ACC112 (cell line): ENCODE results near the gene TRPC5OS.

Experiments used
- H2AFZ ChIP-seq: fragments of 200-600 bp; sonication (generic); one replicate; pipeline ENCODE4 v1.6.0; 2017; ENCODE audit warnings: antibody characterized with exemption, low read length; ENCODE audit not compliant: unreplicated experiment
- H3K27ac ChIP-seq: fragments of 200-600 bp; sonication (generic); 2 replicates; pipeline ENCODE4 v1.5.1; 2014; ENCODE audit warnings: low read depth, mild to moderate bottlenecking, antibody characterized with exemption, low read length, moderate library complexity
- H3K27me3 ChIP-seq: fragments of 200-600 bp; sonication (generic); 2 replicates; pipeline ENCODE4 v1.6.1; 2014; ENCODE audit warnings: mild to moderate bottlenecking, antibody characterized with exemption, low read length, moderate library complexity, mixed read lengths; ENCODE audit not compliant: insufficient read depth
- H3K36me3 ChIP-seq: fragments of 200-600 bp; sonication (generic); 2 replicates; pipeline ENCODE4 v1.6.1; 2016; ENCODE audit warnings: mild to moderate bottlenecking, antibody characterized with exemption, low read length, moderate library complexity, mixed read lengths; ENCODE audit not compliant: insufficient read depth
- H3K4me1 ChIP-seq: fragments of 200-600 bp; sonication (generic); one replicate; pipeline ENCODE4 v1.6.1; 2016; ENCODE audit warnings: low read length, mixed read lengths; ENCODE audit not compliant: insufficient read depth, unreplicated experiment, control insufficient read depth
- H3K4me3 ChIP-seq: fragments of 200-600 bp; sonication (generic); 2 replicates; pipeline ENCODE4 v1.5.1; 2014; ENCODE audit warnings: mild to moderate bottlenecking, low read depth, low read length
- H3K79me2 ChIP-seq: fragments of 200-600 bp; sonication (generic); one replicate; pipeline ENCODE4 v1.6.0; 2016; ENCODE audit warnings: low read length; ENCODE audit not compliant: control insufficient read depth, unreplicated experiment, insufficient read depth

Gene TRPC5OS

DNA sequence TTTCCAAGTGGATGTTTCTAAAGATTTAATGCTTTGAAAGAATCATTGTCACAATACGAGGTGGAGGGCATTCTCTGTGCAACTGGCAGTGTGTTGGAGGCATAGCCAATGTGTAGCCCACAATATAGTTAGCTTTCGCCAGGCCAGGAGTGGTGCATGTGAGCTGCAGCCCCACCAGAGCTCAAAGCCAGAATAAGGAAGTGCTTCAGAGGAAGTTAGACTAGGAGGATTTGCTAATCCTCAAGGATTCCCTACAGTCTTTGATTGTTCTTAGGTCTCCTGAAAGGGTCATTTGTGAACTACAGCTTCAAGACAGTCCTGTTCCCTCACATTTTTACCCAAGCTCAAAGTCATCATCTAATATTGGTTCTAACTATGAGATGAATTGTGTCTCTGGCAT lies 16.4 kb downstream of the TRPC5OS start:
- Histone ChIP-seq H3K27me3 (no peaks in the 10 kb centered on the region), H3K4me1 (no peaks in the 10 kb centered on the region), H3K36me3 (no peaks in the 10 kb centered on the region), H3K27ac (no peak overlapping the region), H3K4me3 (no peak overlapping the region), H2AFZ (no peak overlapping the region), H3K79me2 (no peaks in the 10 kb centered on the region)

DNA sequence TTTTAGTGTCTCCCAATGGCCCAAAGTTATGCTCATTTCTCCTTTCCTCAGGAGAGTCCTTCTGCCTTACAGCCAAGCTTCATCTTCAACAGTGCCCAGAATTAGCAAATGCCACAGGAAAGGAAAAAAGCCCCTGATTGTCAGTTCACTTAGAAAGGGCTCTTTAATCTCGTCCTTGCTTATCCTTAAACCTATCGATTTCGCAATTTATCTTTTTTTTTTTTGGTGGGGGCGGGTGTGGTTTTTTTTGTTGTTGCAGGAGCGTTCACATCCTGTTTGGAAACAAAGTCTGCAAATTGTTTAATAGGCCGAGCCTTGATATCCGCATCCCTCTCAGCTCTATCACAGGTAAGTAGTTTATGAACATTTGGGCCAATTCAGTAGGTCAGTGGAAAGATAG lies 20.2 kb downstream of the TRPC5OS start:
- Histone ChIP-seq H3K4me1 (no peaks in the 10 kb centered on the region), H3K4me3 (no peak overlapping the region), H3K27me3 (no peaks in the 10 kb centered on the region), H3K27ac (no peak overlapping the region), H2AFZ (no peak overlapping the region), H3K36me3 (no peaks in the 10 kb centered on the region), H3K79me2 (no peaks in the 10 kb centered on the region)

DNA sequence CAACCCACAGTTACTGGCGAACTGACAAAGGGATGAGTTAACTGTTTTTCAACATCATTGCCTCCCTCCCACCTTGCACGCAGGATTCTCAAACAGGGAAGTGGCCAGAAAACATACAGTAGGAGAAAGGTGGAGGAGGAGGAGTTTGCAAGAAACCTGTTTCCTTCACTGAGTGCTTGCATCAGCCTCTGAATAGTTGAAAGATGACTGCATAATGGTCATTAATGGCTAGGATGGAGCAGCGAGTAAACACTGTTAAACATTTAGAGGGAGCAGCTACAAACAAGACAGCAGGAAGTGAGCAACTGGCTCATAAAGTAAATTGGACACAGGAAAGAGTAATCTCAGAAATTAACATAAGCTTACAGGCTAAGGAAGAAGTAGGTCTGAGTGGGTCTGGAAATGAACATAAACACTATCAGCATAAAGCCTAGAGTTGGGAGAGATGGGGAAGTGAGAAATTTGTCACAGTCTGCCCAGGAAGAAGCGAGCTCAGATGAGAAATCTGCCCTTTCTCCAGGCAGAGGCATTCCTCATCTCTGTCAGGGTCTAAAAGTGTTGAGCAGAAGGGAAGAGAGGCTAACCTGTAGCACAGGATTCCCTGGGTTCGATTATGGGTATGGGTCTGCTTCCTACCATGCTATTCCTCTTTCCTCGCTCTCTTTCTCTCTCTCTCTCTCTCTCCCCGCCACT lies 38.6 kb downstream of the TRPC5OS start:
- Histone ChIP-seq H2AFZ (no peak overlapping the region), H3K4me1 (no peaks in the 10 kb centered on the region), H3K27ac (no peak overlapping the region), H3K36me3 (no peaks in the 10 kb centered on the region), H3K79me2 (no peaks in the 10 kb centered on the region), H3K27me3 (no peaks in the 10 kb centered on the region), H3K4me3 (no peak overlapping the region)

DNA sequence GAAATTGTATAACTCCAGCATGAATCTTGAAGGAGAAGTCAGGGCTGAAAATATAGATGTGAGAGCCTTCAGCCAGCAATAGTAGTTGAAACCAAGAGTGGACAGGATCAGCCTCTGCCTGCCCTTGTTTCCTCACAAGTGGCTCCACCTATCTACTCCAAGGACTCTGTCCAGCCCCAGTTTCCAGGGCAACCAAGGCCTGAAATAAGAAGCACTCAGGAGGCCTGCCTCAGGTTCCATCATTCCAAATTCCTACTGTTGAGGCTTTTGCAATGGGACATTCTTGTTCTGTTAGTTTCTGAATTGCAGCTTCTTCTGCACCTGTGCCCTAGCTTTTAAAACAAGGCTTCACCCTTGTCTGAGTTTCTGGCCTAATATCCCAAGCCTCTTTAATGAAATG lies 41.6 kb downstream of the TRPC5OS start:
- no peaks in the 10 kb centered on the region for H3K36me3 ChIP-seq
- H3K4me3 ChIP-seq = no peak overlapping the region
- H3K27ac ChIP-seq = no peak overlapping the region
- no peak overlapping the region for H2AFZ ChIP-seq
- no peaks in the 10 kb centered on the region for H3K4me1 ChIP-seq
- H3K79me2 ChIP-seq = no peaks in the 10 kb centered on the region
- H3K27me3 ChIP-seq = no peaks in the 10 kb centered on the region

DNA sequence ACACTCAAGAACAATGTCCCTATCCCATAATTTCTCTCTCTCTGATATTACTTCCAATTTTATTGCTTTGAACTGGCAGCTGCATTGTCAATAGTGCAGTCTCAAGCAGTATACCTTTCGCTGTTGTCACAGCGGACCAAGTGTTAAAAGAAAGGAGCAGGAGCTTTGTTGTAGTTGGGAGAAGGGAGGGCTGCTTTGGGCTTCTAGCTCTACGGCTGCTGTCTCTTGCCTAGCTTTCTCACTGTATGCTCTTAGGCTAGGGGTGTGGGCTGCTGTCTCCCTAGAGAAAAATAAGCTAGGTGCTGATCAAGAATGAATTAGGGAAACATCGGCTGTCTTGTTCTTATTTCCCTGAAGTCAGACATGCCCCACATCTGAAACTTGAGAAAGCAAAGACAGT lies 52.5 kb downstream of the TRPC5OS start:
- H3K79me2 ChIP-seq = no peaks in the 10 kb centered on the region
- no peak overlapping the region for H2AFZ ChIP-seq
- no peaks in the 10 kb centered on the region for H3K36me3 ChIP-seq
- H3K27ac ChIP-seq = no peak overlapping the region
- H3K27me3 ChIP-seq = no peaks in the 10 kb centered on the region
- H3K4me3 ChIP-seq = no peak overlapping the region
- H3K4me1 ChIP-seq = no peaks in the 10 kb centered on the region
